PC-3 (cell line): Measurements from ENCODE around the gene ZFP3.

Experiments used
- CTCF ChIP-seq: fragments of 300-600 bp; sonication (generic); conservative IDR thresholded peaks from 2 replicates; pipeline ENCODE4 v1.5.1; 2017; ENCODE audit warnings: antibody characterized with exemption, low read depth, mild to moderate bottlenecking, low read length
- EZH2 ChIP-seq: fragments of 300-600 bp; sonication (generic); IDR thresholded peaks from one replicate; pipeline ENCODE4 v1.6.1; 2017; ENCODE audit warnings: antibody characterized with exemption, mild to moderate bottlenecking, low read length; ENCODE audit not compliant: unreplicated experiment
- EZH2phosphoT487 ChIP-seq: fragments of 300-600 bp; sonication (generic); IDR thresholded peaks from 2 replicates; pipeline ENCODE4 v1.6.1; 2018; ENCODE audit warnings: mild to moderate bottlenecking, antibody characterized with exemption, low read length, borderline replicate concordance

GRCh38 chr17:5100832-5101231 is 22.6 kb downstream of the ZFP3 start:
- TF ChIP-seq EZH2phosphoT487 = no peak
- no peak for TF ChIP-seq CTCF
- TF ChIP-seq EZH2 = no peak
